OCI-LY3 (cell line): ENCODE results near the gene VAC14.

Experiments
- CTCF ChIP-seq: fragments of 200-600, 300-600 bp; sonication (generic); IDR thresholded peaks from 2 replicates; pipeline ENCODE4 v1.5.1; 2014; ENCODE audit warnings: antibody characterized with exemption, low read length, low read depth
- EZH2phosphoT487 ChIP-seq: fragments of 200-600 bp; shearing (Covaris generic); IDR thresholded peaks from 2 replicates; pipeline ENCODE4 v1.6.1; 2018; ENCODE audit warnings: antibody characterized with exemption, mixed run types, low read depth

- TF ChIP-seq CTCF (no peak), EZH2phosphoT487 (no peak)
Measured at GRCh38 chr16:70680495-70681381, 120.2 kb downstream of the VAC14 start.
